HG02759 (cell line): Measurements from ENCODE around the gene PRR15L.
"Not testable (repeated sequence)": the region's sequence is repeated elsewhere in the genome, so short reads cannot be mapped to it uniquely, and the experiment has no call there.

Source experiments
- ATAC-seq: cut with Tn5 transposase; IDR thresholded peaks from one replicate; pipeline ENCODE4 v1.9.1; 2021; ENCODE audit warnings: mild to moderate bottlenecking, moderate library complexity; ENCODE audit not compliant: unreplicated experiment

The PRR15L gene

GRCh38 chr17:47957591-47958490, at the start of gene PRR15L:
PRR15L (minus strand) TSS chr17:47957883; CDS start chr17:47953234, 4,649 bp downstream.
- no peak for ATAC-seq

- no peak for ATAC-seq
These were observed 49.4 kb upstream of the PRR15L start for GRCh38 chr17:48006936-48007709.

- ATAC-seq, result no peak
These were observed 47.3 kb upstream of the PRR15L start for GRCh38 chr17:48004983-48005382.

GRCh38 chr17:48003417-48004151, 45.9 kb upstream of the PRR15L start:
- ATAC-seq, result no peak

GRCh38 chr17:48002916-48003416, 45.3 kb upstream of the PRR15L start:
- no peak for ATAC-seq

GRCh38 chr17:48002266-48002915, 44.7 kb upstream of the PRR15L start:
- ATAC-seq, result no peak

- not testable (repeated sequence) for ATAC-seq
These were observed 44.0 kb upstream of the PRR15L start for GRCh38 chr17:48001657-48002056.

GRCh38 chr17:48001197-48001596, 43.5 kb upstream of the PRR15L start:
- ATAC-seq, result no peak

- ATAC-seq, result no peak
These were observed 41.9 kb upstream of the PRR15L start for GRCh38 chr17:47999582-47999981.

- no peak for ATAC-seq
These were observed 40.4 kb upstream of the PRR15L start for GRCh38 chr17:47998044-47998443.

GRCh38 chr17:47997586-47997985, 39.9 kb upstream of the PRR15L start:
- ATAC-seq, result no peak

GRCh38 chr17:47996201-47996600, 38.5 kb upstream of the PRR15L start:
- ATAC-seq, result no peak

- ATAC-seq, result no peak
These were observed 37.7 kb upstream of the PRR15L start for GRCh38 chr17:47995241-47995935.

- no peak for ATAC-seq
These were observed 37.0 kb upstream of the PRR15L start for GRCh38 chr17:47994724-47995123.

- no peak for ATAC-seq
These were observed 36.3 kb upstream of the PRR15L start for GRCh38 chr17:47993964-47994363.

GRCh38 chr17:47993031-47993564, 35.4 kb upstream of the PRR15L start:
- ATAC-seq, result no peak

GRCh38 chr17:47992216-47992615, 34.5 kb upstream of the PRR15L start:
- ATAC-seq, result no peak

- ATAC-seq, result no peak
These were observed 33.5 kb upstream of the PRR15L start for GRCh38 chr17:47990962-47991731.

- no peak for ATAC-seq
These were observed 32.0 kb upstream of the PRR15L start for GRCh38 chr17:47989700-47990099.
